Right cardiac atrium (tissue), 5 donors: ENCODE measurements around the gene EGR2. TPM values are rescaled to one million over a fixed set of nuclear protein-coding genes. Genes with fewer than 3 reads are reported as not detected.

Experiments
- ATAC-seq, 2 donors: fragments of 200-7000 bp; cut with Tn5 transposase; one replicate each; pipeline versions ENCODE4 v1.8.0 to v1.9.1; 2020; ENCODE audit warnings: moderate library complexity in 2 of 2, mild to moderate bottlenecking in 1 of 2
- DNase-seq, 3 donors: peaks; one replicate each; pipeline ENCODE4 v3.0.0-alpha.2; 2020
- H3K27ac ChIP-seq: one replicate; pipeline ENCODE4 v1.5.1; 2013; ENCODE audit warnings: mild to moderate bottlenecking, low read length, control low read depth, moderate library complexity
- H3K27me3 ChIP-seq: one replicate; pipeline ENCODE4 v1.6.1; 2013; ENCODE audit not compliant: control insufficient read depth, insufficient read depth
- H3K4me1 ChIP-seq: one replicate; pipeline ENCODE4 v1.6.1; 2013; ENCODE audit warnings: low read length; ENCODE audit not compliant: control insufficient read depth, insufficient read depth
- H3K4me3 ChIP-seq: one replicate; pipeline ENCODE4 v1.5.1; 2013; ENCODE audit warnings: low read length, control low read depth
- H3K9me3 ChIP-seq: one replicate; pipeline ENCODE4 v1.6.1; 2013; ENCODE audit warnings: low read length; ENCODE audit not compliant: control insufficient read depth
- WGBS: extraction: QIAGEN DNeasy Blood & Tissue Kit; methylation state at CpG from one replicate; pipeline ENCODE4 v1.1.7; 2013; 5-methylcytosine and 5-hydroxymethylcytosine counted together
- intact Hi-C, 4 donors: fragments of 100-400 bp; cut with DNase I; formaldehyde crosslinking; loops; one replicate each; pipeline versions ENCODE4 v1.11.0 to v1.14.0; 2022 to 2023
- polyA plus RNA-seq: library from polyadenylated mRNA; stranded (reverse); fragments of 200-250 nt; gene quantifications from one replicate; pipeline ENCODE4 v1.2.3, GENCODE V29; 2013
- total RNA-seq, 4 donors: library from RNA; stranded (reverse); fragmentation: NEBNext Ultra II Directional; extraction: Animal tissue kit (Norgen Biotek cat#: 25700); gene quantifications; one replicate each; pipeline ENCODE4 v1.2.1, GENCODE V29; 2021
- donor health status: healthy with polysubstance abuse.
- donor health status: DM: no; HTN: yes; CAD: no.
- donor health status: DM: no; HTN: no; CAD: no.
- donor health status: DM: no; HTN: yes; CAD: no; lungs with severe emphysema.
- donor health status: DM: yes; HTN: yes; CAD: no.

The EGR2 gene
- total and polyA plus RNA-seq, 5 donors: 0.54 to 13.7 (median 1.8) TPM

- intact Hi-C loops: no loop called here
- Histone ChIP-seq H3K9me3 (no peaks in the 10 kb centered on the region), H3K27me3 (no peaks in the 10 kb centered on the region), H3K27ac (no peak overlapping the region), H3K4me1 (no peaks in the 10 kb centered on the region), H3K4me3 (no peak overlapping the region)
- WGBS: 80% methylated on average over 7 of the region's 7 CpGs
- no peak for ATAC-seq
- no peak for DNase-seq
Observed at GRCh38 chr10:62844280-62845011, 28.3 kb upstream of the EGR2 start.

GRCh38 chr10:62843600-62843999, 27.4 kb upstream of the EGR2 start:
- ATAC-seq (no peak), DNase-seq (no peak)
- no peak overlapping the region for H3K27ac ChIP-seq
- no peak overlapping the region for H3K4me3 ChIP-seq
- no peaks in the 10 kb centered on the region for H3K9me3 ChIP-seq
- intact Hi-C loops: no loop called here
- WGBS: 67% methylated on average over 3 of the region's 3 CpGs
- no peaks in the 10 kb centered on the region for H3K4me1 ChIP-seq
- H3K27me3 ChIP-seq: no peaks in the 10 kb centered on the region

- intact Hi-C loops: no loop called here
- WGBS: 68% methylated on average over 1 of the region's 1 CpG
- no peak for ATAC-seq
Observed at GRCh38 chr10:62842983-62843382, 26.8 kb upstream of the EGR2 start.

GRCh38 chr10:62839590-62839989, 23.4 kb upstream of the EGR2 start:
- ATAC-seq: no peak
- Histone ChIP-seq H3K4me1 (no peaks in the 10 kb centered on the region), H3K27me3 (no peaks in the 10 kb centered on the region), H3K9me3 (no peaks in the 10 kb centered on the region), H3K4me3 (no peak overlapping the region), H3K27ac (no peak overlapping the region)
- no peak for DNase-seq
- 70% methylated on average over 2 of the region's 2 CpGs for WGBS
- intact Hi-C loops: no loop called here

More at GRCh38 chr10:62842983-62843382, 26.8 kb upstream of the EGR2 start:
- Histone ChIP-seq H3K4me1 (no peaks in the 10 kb centered on the region), H3K4me3 (no peak overlapping the region), H3K9me3 (no peaks in the 10 kb centered on the region), H3K27me3 (no peaks in the 10 kb centered on the region), H3K27ac (no peak overlapping the region)
- no peak for DNase-seq

GRCh38 chr10:62831346-62831745, 15.2 kb upstream of the EGR2 start:
- ATAC-seq: no peak
- Histone ChIP-seq H3K27ac (no peak overlapping the region), H3K4me1 (no peaks in the 10 kb centered on the region), H3K27me3 (no peaks in the 10 kb centered on the region), H3K9me3 (no peaks in the 10 kb centered on the region), H3K4me3 (no peak overlapping the region)
- WGBS: 51% methylated on average over 2 of the region's 2 CpGs
- intact Hi-C loops: no loop called here
- no peak for DNase-seq

- ATAC-seq: no peak
- intact Hi-C loops: no loop called here
- DNase-seq: no peak
- no peaks in the 10 kb centered on the region for H3K9me3 ChIP-seq
- H3K27me3 ChIP-seq: no peaks in the 10 kb centered on the region
- no peak overlapping the region for H3K27ac ChIP-seq
- H3K4me1 ChIP-seq: no peaks in the 10 kb centered on the region
- WGBS: 70% methylated on average over 4 of the region's 4 CpGs
- H3K4me3 ChIP-seq: no peak overlapping the region
Observed at GRCh38 chr10:62830679-62831078, 14.5 kb upstream of the EGR2 start.

GRCh38 chr10:62829622-62830021, 13.5 kb upstream of the EGR2 start:
- intact Hi-C loops: no loop called here
- no peak for DNase-seq

GRCh38 chr10:62826273-62826672, 10.1 kb upstream of the EGR2 start:
- Histone ChIP-seq H3K4me3 (no peak overlapping the region), H3K4me1 (no peaks in the 10 kb centered on the region), H3K9me3 (no peaks in the 10 kb centered on the region), H3K27me3 (no peaks in the 10 kb centered on the region), H3K27ac (no peak overlapping the region)
- intact Hi-C loops: no loop called here
- 87% methylated on average over 1 of the region's 1 CpG for WGBS
- ATAC-seq (no peak), DNase-seq (no peak)

More at GRCh38 chr10:62829622-62830021, 13.5 kb upstream of the EGR2 start:
- no peak overlapping the region for H3K4me3 ChIP-seq
- no peaks in the 10 kb centered on the region for H3K4me1 ChIP-seq
- H3K9me3 ChIP-seq: no peaks in the 10 kb centered on the region
- H3K27ac ChIP-seq: no peak overlapping the region
- 86% methylated on average over 2 of the region's 2 CpGs for WGBS
- no peaks in the 10 kb centered on the region for H3K27me3 ChIP-seq
- no peak for ATAC-seq

GRCh38 chr10:62820586-62820985, 4.4 kb upstream of the EGR2 start:
- ATAC-seq: no peak
- intact Hi-C loops: no loop called here

GRCh38 chr10:62819141-62819920, 3.2 kb upstream of the EGR2 start:
- Histone ChIP-seq H3K4me3 (peak overlapping the region; percentile 6), H3K27me3 (no peaks in the 10 kb centered on the region), H3K27ac (no peak overlapping the region), H3K9me3 (no peaks in the 10 kb centered on the region), H3K4me1 (peaks cover 1% of the 10 kb centered on the region)
- no peak for ATAC-seq
- 33% methylated on average over 19 of the region's 19 CpGs for WGBS
- intact Hi-C loops: loop anchor here (5.0 to 10.0 kb wide), 5 partner anchors 57 to 895 kb away; no protein-coding TSS in a partner anchor
- DNase-seq: peak in 2 of 3 donors; percentile 43 to 44

More at GRCh38 chr10:62820586-62820985, 4.4 kb upstream of the EGR2 start:
- H3K4me1 ChIP-seq: no peaks in the 10 kb centered on the region
- H3K27ac ChIP-seq: no peak overlapping the region
- H3K4me3 ChIP-seq: no peak overlapping the region
- WGBS: 71% methylated on average over 5 of the region's 5 CpGs
- no peaks in the 10 kb centered on the region for H3K9me3 ChIP-seq
- no peak for DNase-seq
- H3K27me3 ChIP-seq: no peaks in the 10 kb centered on the region

- Histone ChIP-seq H3K4me1 (peaks cover 1% of the 10 kb centered on the region), H3K9me3 (no peaks in the 10 kb centered on the region), H3K27ac (no peak overlapping the region), H3K27me3 (no peaks in the 10 kb centered on the region), H3K4me3 (peak overlapping the region; percentile 20)
- DNase-seq (peak; percentile 36 to 83 (median 68)), ATAC-seq (no peak)
- 3% methylated on average over 65 of the region's 65 CpGs for WGBS
- intact Hi-C loops: loop anchor here (5.0 to 10.0 kb wide), 5 partner anchors 56 to 896 kb away; no protein-coding TSS in a partner anchor
Observed at GRCh38 chr10:62818426-62819011, 2.4 kb upstream of the EGR2 start.
